ENCODE measurements around the gene RPTOR.

The RPTOR gene

DNA sequence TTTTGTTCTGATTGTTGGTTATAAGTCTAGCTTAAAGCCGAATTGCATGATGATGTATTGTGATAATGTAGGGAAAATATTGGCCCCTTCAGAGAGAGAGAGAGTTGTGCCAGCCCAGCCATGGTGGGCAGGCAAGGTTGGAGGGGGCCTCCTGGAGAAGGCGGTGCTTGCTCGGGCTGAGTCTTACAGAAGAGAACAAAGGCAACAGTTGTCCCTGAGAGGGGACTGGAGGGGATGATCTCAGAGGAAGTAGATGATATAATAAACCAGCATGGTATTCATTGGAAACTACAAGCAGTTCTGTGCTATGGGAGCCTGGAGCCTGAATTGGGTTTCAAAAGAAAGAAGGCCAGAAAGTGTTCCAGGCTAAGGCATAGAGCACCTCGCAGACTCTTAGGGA is 173.8 kb downstream of the RPTOR start:
- ATAC-seq, result no peak
- TF ChIP-seq, protein P1, sequence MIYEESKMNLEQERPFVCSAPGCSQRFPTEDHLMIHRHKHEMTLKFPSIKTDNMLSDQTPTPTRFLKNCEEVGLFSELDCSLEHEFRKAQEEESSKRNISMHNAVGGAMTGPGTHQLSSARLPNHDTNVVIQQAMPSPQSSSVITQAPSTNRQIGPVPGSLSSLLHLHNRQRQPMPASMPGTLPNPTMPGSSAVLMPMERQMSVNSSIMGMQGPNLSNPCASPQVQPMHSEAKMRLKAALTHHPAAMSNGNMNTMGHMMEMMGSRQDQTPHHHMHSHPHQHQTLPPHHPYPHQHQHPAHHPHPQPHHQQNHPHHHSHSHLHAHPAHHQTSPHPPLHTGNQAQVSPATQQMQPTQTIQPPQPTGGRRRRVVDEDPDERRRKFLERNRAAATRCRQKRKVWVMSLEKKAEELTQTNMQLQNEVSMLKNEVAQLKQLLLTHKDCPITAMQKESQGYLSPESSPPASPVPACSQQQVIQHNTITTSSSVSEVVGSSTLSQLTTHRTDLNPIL (CRISPR knock-in tag; IDR thresholded peaks at IDR 0.05; ENCODE audit: low read depth), result no peak
- TF ChIP-seq ZNF8 (CRISPR knock-in tag; IDR thresholded peaks at IDR 0.05), result no peak
- TF ChIP-seq, protein P2, sequence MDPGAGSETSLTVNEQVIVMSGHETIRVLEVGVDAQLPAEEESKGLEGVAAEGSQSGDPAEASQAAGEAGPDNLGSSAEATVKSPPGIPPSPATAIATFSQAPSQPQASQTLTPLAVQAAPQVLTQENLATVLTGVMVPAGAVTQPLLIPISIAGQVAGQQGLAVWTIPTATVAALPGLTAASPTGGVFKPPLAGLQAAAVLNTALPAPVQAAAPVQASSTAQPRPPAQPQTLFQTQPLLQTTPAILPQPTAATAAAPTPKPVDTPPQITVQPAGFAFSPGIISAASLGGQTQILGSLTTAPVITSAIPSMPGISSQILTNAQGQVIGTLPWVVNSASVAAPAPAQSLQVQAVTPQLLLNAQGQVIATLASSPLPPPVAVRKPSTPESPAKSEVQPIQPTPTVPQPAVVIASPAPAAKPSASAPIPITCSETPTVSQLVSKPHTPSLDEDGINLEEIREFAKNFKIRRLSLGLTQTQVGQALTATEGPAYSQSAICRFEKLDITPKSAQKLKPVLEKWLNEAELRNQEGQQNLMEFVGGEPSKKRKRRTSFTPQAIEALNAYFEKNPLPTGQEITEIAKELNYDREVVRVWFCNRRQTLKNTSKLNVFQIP (CRISPR knock-in tag; IDR thresholded peaks at IDR 0.05; ENCODE audit: borderline replicate concordance, low read depth), result no peak
- TF ChIP-seq OSR1 (CRISPR knock-in tag; IDR thresholded peaks at IDR 0.05), result no peak
- TF ChIP-seq RARB (CRISPR knock-in tag; IDR thresholded peaks at IDR 0.05), result no peak
- TF ChIP-seq, protein P3, sequence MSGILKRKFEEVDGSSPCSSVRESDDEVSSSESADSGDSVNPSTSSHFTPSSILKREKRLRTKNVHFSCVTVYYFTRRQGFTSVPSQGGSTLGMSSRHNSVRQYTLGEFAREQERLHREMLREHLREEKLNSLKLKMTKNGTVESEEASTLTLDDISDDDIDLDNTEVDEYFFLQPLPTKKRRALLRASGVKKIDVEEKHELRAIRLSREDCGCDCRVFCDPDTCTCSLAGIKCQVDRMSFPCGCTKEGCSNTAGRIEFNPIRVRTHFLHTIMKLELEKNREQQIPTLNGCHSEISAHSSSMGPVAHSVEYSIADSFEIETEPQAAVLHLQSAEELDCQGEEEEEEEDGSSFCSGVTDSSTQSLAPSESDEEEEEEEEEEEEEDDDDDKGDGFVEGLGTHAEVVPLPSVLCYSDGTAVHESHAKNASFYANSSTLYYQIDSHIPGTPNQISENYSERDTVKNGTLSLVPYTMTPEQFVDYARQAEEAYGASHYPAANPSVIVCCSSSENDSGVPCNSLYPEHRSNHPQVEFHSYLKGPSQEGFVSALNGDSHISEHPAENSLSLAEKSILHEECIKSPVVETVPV (CRISPR knock-in tag; IDR thresholded peaks at IDR 0.05), result no peak
- TF ChIP-seq ZC3H10 (CRISPR knock-in tag; IDR thresholded peaks at IDR 0.05), result no peak
- no peak for TF ChIP-seq ZNF70 (CRISPR knock-in tag; IDR thresholded peaks at IDR 0.05)
- TF ChIP-seq ZFP3 (CRISPR knock-in tag; IDR thresholded peaks at IDR 0.05), result no peak
- TF ChIP-seq BACH2 (CRISPR knock-in tag; IDR thresholded peaks at IDR 0.05; ENCODE audit: borderline replicate concordance), result no peak
- no peak for TF ChIP-seq GLIS3 (CRISPR knock-in tag; IDR thresholded peaks at IDR 0.05)
- TF ChIP-seq ESRRG (CRISPR knock-in tag; IDR thresholded peaks at IDR 0.05), result no peak
- TF ChIP-seq ISL1 (CRISPR knock-in tag; IDR thresholded peaks at IDR 0.05), result no peak
- no peak for TF ChIP-seq TCF4 (CRISPR knock-in tag; IDR thresholded peaks at IDR 0.05; ENCODE audit: borderline replicate concordance)
- TF ChIP-seq PPARA (CRISPR knock-in tag; IDR thresholded peaks at IDR 0.05; ENCODE audit: borderline replicate concordance), result no peak
- no peak for TF ChIP-seq TOX (CRISPR knock-in tag; IDR thresholded peaks at IDR 0.05; ENCODE audit: borderline replicate concordance)
- no peak for TF ChIP-seq SNAI2 (CRISPR knock-in tag; IDR thresholded peaks at IDR 0.05)

DNA sequence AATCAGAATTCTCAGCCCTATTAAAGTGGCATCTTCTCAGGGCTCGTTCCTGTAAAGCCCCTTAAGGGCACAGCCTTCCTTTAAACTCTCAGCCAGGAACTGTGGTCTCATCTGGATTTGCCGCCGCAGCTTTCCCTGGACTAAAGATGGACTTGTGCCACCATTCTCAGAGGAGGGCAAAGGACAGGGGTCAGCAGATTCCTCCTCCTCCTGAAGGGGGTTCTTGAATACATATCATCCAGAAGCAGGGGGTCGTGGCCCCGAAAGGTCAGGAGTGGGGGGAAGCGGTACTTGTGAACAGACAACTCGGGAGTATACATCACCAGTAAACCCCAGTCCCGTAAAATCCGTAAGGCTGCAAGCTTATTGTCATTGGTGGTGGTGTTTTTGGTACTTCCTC is 174.8 kb downstream of the RPTOR start:
- TF ChIP-seq, protein P3 (CRISPR knock-in tag; IDR thresholded peaks at IDR 0.05), result no peak
- TF ChIP-seq RARB (CRISPR knock-in tag; IDR thresholded peaks at IDR 0.05), result no peak
- no peak for TF ChIP-seq PPARA (CRISPR knock-in tag; IDR thresholded peaks at IDR 0.05; ENCODE audit: borderline replicate concordance)
- no peak for TF ChIP-seq ZC3H10 (CRISPR knock-in tag; IDR thresholded peaks at IDR 0.05)
- no peak for TF ChIP-seq GLIS3 (CRISPR knock-in tag; IDR thresholded peaks at IDR 0.05)
- no peak for TF ChIP-seq ZFP3 (CRISPR knock-in tag; IDR thresholded peaks at IDR 0.05)
- TF ChIP-seq ARNTL (CRISPR knock-in tag; IDR thresholded peaks at IDR 0.05; ENCODE audit: borderline replicate concordance, low read depth), result no peak
- no peak for ATAC-seq

DNA sequence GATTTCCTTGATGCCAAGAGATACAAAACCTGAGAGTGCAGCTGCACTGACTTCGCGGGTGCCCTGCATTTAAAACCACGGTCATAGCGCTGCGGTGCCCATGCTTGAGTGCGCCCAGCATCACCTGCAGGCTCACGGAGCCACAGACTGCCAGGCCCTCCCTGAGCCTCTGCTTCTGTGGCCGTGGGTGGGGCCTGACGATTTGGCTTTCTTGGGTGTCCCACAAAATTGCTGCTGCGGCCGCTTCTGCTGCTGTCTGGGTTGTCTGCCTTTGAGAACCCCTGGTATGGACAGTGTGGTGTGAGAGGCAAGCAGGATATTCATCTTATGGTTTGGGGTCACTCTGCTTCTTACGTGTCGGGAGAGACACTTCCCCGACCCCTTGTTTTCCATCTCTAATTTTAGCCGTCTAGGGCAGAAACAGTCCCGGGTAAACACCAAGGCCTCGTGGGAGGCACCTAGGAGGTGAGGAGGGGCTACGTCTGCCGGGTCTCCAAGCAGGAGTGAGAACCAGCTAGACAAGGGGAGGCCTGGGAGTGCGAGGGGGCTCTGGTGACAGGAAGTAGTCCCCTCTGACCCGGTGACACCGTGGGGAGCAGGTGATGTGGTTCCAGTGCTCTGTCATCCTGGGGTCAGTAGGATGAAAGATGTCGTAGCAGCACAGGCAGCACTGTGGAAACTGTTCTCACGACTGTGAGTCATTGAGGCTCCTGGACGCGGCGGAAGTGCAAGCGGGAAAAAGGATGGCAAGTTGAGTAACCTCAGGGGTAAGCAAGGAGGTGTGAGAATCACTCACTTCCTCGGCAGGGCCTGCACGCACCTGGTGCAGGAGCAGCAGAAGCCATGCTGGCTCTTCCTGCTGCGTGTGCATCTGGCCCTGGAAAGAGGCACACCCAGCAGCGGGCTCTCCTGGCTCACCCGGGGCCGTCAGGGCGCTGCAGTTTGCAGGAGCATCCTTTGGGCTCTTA is 176.3 kb downstream of the RPTOR start:
- no peak for TF ChIP-seq ZFP3 (CRISPR knock-in tag; IDR thresholded peaks at IDR 0.05)
- TF ChIP-seq ZNF565 (CRISPR knock-in tag; conservative IDR thresholded peaks at IDR 0.05; ENCODE audit: low read depth), result no peak
- no peak for TF ChIP-seq TOX (CRISPR knock-in tag; IDR thresholded peaks at IDR 0.05; ENCODE audit: borderline replicate concordance)
- TF ChIP-seq, protein P3 (CRISPR knock-in tag; IDR thresholded peaks at IDR 0.05), result no peak
- TF ChIP-seq TCF4 (CRISPR knock-in tag; IDR thresholded peaks at IDR 0.05; ENCODE audit: borderline replicate concordance), result no peak
- no peak for TF ChIP-seq CSDC2 (CRISPR knock-in tag; IDR thresholded peaks at IDR 0.05)
- TF ChIP-seq, protein P4, sequence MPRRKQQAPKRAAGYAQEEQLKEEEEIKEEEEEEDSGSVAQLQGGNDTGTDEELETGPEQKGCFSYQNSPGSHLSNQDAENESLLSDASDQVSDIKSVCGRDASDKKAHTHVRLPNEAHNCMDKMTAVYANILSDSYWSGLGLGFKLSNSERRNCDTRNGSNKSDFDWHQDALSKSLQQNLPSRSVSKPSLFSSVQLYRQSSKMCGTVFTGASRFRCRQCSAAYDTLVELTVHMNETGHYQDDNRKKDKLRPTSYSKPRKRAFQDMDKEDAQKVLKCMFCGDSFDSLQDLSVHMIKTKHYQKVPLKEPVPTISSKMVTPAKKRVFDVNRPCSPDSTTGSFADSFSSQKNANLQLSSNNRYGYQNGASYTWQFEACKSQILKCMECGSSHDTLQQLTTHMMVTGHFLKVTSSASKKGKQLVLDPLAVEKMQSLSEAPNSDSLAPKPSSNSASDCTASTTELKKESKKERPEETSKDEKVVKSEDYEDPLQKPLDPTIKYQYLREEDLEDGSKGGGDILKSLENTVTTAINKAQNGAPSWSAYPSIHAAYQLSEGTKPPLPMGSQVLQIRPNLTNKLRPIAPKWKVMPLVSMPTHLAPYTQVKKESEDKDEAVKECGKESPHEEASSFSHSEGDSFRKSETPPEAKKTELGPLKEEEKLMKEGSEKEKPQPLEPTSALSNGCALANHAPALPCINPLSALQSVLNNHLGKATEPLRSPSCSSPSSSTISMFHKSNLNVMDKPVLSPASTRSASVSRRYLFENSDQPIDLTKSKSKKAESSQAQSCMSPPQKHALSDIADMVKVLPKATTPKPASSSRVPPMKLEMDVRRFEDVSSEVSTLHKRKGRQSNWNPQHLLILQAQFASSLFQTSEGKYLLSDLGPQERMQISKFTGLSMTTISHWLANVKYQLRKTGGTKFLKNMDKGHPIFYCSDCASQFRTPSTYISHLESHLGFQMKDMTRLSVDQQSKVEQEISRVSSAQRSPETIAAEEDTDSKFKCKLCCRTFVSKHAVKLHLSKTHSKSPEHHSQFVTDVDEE (CRISPR knock-in tag; IDR thresholded peaks at IDR 0.05), result no peak
- TF ChIP-seq, protein P1 (CRISPR knock-in tag; IDR thresholded peaks at IDR 0.05; ENCODE audit: low read depth), result no peak
- ATAC-seq, result no peak

Measured in SK-N-SH treated with all-trans-retinoic acid at 6 μM for 48 hours (cell line).